NT2/D1 (cell line): Measurements from ENCODE around the gene CDH3.

Source experiments
- YY1 ChIP-seq: IDR thresholded peaks from 2 replicates; pipeline ENCODE4 v1.6.1; 2011; ENCODE audit not compliant: insufficient read length, insufficient read depth
- ZNF274 ChIP-seq: IDR thresholded peaks from 2 replicates; pipeline ENCODE4 v1.6.1; 2011; ENCODE audit warnings: mild to moderate bottlenecking, low read depth, low read length

GRCh38 chr16:68652659-68653058 is 7.5 kb downstream of the CDH3 start:
- TF ChIP-seq YY1: no peak
- TF ChIP-seq ZNF274: no peak
